ENCODE results near the gene SPIN2B.
"Not testable (repeated sequence)": the region's sequence is repeated elsewhere in the genome, so short reads cannot be mapped to it uniquely, and the experiment has no call there.

SPIN2B gene

DNA sequence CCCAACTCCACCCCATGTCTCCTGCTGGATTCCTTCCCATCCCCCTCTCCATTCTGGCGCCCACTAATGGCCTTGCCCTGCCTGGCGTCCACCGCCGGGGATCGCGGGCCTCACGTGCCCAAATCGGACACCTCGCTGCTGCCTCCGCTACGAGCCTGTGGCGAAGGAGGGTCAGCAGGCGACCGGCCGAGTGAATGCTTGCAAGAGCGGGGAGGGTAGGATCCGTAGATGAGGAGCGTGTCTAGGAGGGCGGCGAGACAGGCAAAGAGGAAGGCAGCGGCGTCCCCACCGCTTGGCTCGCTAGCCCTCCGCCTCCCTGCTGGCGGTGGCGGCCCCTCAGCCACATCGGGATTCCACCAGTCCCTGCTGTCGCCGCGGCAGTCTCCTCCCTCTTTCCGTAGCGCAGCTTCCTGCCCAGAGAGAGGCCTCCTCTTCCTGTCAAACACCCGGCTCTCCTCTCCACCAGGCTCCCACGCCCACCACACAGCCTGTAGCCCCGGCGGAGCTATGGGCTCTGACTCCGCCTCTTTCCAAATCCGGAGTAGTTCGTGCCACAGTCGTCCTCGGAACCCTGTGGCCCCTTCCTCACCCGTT is at the start of gene SPIN2B:
Gene SPIN2B, minus strand, starts transcription at position 387 of the 594 bp plus-strand sequence.
- no peak within 1 kb of the TSS for H2AFZ ChIP-seq (ENCODE audit: low read depth, low read length)
- H3K27me3 ChIP-seq (ENCODE audit: insufficient read depth, low read length) = no peaks in the 10 kb centered on the region
- no peaks in the 10 kb centered on the region for H3K9me3 ChIP-seq (ENCODE audit: low read length)
- H3K36me3 ChIP-seq (ENCODE audit: insufficient read depth, low read length) = peaks cover 9% of the 10 kb centered on the region
- peak within 1 kb of the TSS; percentile 65 for H3K4me3 ChIP-seq (ENCODE audit: low read length)
- no peaks in the 10 kb centered on the region for H3K4me1 ChIP-seq (ENCODE audit: insufficient read depth, low read length)

DNA sequence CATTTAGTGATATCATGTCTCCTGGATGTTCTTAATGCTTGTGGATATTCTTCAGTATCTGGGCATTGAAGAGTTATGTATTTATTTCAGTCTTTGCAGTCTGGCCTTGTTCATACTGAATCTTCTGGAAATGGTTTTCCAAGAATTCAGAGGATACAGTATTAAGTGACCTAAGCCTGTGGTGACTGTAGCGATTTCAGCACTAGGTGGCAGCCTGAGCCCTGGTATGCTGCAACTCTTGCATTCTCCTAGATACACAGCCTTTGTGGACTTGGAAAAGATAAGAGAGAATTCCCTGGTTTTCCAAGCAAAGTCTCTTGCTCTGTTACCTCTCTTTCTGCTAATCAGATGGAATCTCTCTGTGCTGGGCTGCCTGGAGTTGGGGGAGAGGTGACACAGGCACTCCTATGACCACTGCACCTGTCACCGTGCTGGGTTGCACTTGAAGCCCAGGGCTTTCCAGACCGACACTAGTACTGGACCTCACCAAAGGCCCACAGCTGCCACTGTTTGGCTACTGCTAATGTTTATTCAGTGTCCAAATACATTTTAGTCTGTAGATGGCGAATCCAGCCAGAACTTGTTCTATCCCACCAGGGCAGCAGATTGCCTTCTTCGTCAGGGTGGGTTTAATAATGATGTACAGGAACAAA is 35.2 kb upstream of the SPIN2B start:
- H3K9me3 ChIP-seq (ENCODE audit: low read length) = no peaks in the 10 kb centered on the region
- no peak overlapping the region for H3K4me3 ChIP-seq (ENCODE audit: low read length)
- no peaks in the 10 kb centered on the region for H3K4me1 ChIP-seq (ENCODE audit: insufficient read depth, low read length)
- H3K36me3 ChIP-seq (ENCODE audit: insufficient read depth, low read length) = no peaks in the 10 kb centered on the region
- no peak overlapping the region for H2AFZ ChIP-seq (ENCODE audit: low read depth, low read length)
- no peaks in the 10 kb centered on the region for H3K27me3 ChIP-seq (ENCODE audit: insufficient read depth, low read length)

DNA sequence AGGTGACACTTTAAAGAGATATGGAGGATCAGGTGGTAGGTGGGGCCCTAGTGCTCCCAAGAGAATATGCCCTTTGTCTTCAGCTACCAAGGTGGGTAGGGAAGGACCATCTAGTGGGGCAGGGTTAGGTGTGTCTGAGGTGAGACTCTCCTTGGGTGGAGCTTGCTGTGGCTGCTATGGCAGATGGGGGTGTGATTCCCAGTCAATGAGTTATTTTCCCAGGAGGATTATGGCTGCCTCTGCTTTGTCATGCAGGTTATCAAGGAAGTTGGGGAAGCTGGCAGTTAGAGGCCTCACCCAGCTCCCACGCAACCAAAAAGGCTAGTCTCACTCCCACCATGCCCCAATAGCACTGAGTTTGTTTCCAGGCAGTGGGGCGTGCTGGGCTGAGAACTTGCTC is 33.8 kb upstream of the SPIN2B start:
- Histone ChIP-seq H3K27me3 (ENCODE audit: insufficient read depth, low read length) (no peaks in the 10 kb centered on the region), H3K36me3 (ENCODE audit: insufficient read depth, low read length) (no peaks in the 10 kb centered on the region), H3K9me3 (ENCODE audit: low read length) (no peaks in the 10 kb centered on the region), H3K4me3 (ENCODE audit: low read length) (no peak overlapping the region), H2AFZ (ENCODE audit: low read depth, low read length) (no peak overlapping the region), H3K4me1 (ENCODE audit: insufficient read depth, low read length) (no peaks in the 10 kb centered on the region)

DNA sequence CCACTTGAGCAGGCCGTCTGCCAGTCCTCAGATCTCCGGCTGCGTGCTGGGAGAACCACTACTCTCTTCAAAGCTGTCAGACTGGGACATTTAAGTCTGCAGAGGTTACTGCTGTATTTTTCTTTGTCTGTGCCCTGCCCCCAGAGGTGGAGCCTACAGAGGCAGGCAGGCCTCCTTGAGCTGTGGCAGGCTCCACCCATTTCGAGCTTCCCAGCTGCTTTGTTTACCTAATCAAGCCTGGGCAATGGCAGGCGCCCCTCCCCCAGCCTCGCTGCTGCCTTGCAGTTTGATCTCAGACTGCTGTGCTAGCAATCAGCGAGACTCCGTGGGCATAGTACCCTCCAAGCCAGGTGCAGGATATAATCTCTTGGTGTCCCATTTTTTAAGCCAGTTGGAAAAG is 30.9 kb upstream of the SPIN2B start:
- not testable (repeated sequence) for H3K4me3 ChIP-seq (ENCODE audit: low read length); H3K4me1 ChIP-seq (ENCODE audit: insufficient read depth, low read length); H3K9me3 ChIP-seq (ENCODE audit: low read length); H2AFZ ChIP-seq (ENCODE audit: low read depth, low read length); H3K27me3 ChIP-seq (ENCODE audit: insufficient read depth, low read length); H3K36me3 ChIP-seq (ENCODE audit: insufficient read depth, low read length)

GRCh38 chrX:57138674-57139073 is 17.3 kb upstream of the SPIN2B start:
- H2AFZ ChIP-seq (ENCODE audit: low read depth, low read length) = no peak overlapping the region
- H3K4me1 ChIP-seq (ENCODE audit: insufficient read depth, low read length) = no peaks in the 10 kb centered on the region
- H3K27me3 ChIP-seq (ENCODE audit: insufficient read depth, low read length) = no peaks in the 10 kb centered on the region
- H3K9me3 ChIP-seq (ENCODE audit: low read length) = no peaks in the 10 kb centered on the region
- H3K4me3 ChIP-seq (ENCODE audit: low read length) = no peak overlapping the region
- H3K36me3 ChIP-seq (ENCODE audit: insufficient read depth, low read length) = no peaks in the 10 kb centered on the region

DNA sequence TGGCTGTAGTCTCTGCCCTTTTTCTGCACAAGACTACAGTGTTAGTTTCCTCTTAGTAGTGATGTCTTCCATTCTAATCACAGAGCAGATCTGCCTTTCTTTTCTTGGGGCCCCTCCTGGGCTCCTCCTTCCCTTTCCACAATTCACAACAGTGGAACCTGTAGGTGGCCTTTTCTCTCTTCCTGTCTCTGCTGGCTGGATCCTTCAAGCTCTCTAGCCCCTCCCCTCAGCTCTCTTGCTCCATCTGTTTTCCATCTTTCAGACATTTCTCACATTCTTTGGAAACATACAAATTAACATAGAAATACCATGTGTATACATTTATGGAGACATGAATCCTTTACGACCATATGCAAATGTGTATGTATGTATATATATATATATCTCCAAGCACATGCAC is 16.2 kb upstream of the SPIN2B start:
- H3K27me3 ChIP-seq (ENCODE audit: insufficient read depth, low read length) = no peaks in the 10 kb centered on the region
- peak overlapping the region; percentile 45 for H3K4me3 ChIP-seq (ENCODE audit: low read length)

DNA sequence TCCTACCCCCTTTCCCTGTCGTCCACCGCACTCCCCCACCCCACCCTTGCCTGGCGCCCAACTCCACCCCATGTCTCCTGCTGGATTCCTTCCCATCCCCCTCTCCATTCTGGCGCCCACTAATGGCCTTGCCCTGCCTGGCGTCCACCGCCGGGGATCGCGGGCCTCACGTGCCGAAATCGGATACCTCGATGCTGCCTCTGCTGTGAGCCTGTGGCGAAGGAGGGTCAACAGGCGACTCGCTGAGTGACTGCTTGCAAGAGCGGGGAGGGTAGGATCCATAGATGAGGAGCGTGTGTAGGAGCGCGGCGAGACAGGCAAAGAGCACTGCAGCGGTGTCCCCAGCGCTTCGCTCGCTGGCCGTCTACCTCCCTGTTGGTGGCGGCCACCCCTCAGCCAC is 15.7 kb upstream of the SPIN2B start, which contains the start of gene SPIN2A:
Gene SPIN2A, minus strand, starts transcription at position 325 of the 400 bp plus-strand sequence. CDS start 800 bp downstream, outside the sequence.
- H3K36me3 ChIP-seq (ENCODE audit: insufficient read depth, low read length); H3K9me3 ChIP-seq (ENCODE audit: low read length); H3K27me3 ChIP-seq (ENCODE audit: insufficient read depth, low read length); H3K4me1 ChIP-seq (ENCODE audit: insufficient read depth, low read length): not testable (repeated sequence)
- H2AFZ ChIP-seq (ENCODE audit: low read depth, low read length) = peak within 1 kb of the TSS; percentile 62
- peak within 1 kb of the TSS; percentile 45 for H3K4me3 ChIP-seq (ENCODE audit: low read length)

More for the DNA sequence above, 16.2 kb upstream of the SPIN2B start:
- Histone ChIP-seq H3K9me3 (ENCODE audit: low read length) (no peaks in the 10 kb centered on the region), H3K36me3 (ENCODE audit: insufficient read depth, low read length) (no peaks in the 10 kb centered on the region), H3K4me1 (ENCODE audit: insufficient read depth, low read length) (no peaks in the 10 kb centered on the region), H2AFZ (ENCODE audit: low read depth, low read length) (peak overlapping the region; percentile 62)

- not testable (repeated sequence) for H3K27me3 ChIP-seq (ENCODE audit: insufficient read depth, low read length); H3K36me3 ChIP-seq (ENCODE audit: insufficient read depth, low read length); H3K9me3 ChIP-seq (ENCODE audit: low read length); H3K4me3 ChIP-seq (ENCODE audit: low read length); H2AFZ ChIP-seq (ENCODE audit: low read depth, low read length); H3K4me1 ChIP-seq (ENCODE audit: insufficient read depth, low read length)
These were observed 15.2 kb upstream of the SPIN2B start for GRCh38 chrX:57136589-57136988.

DNA sequence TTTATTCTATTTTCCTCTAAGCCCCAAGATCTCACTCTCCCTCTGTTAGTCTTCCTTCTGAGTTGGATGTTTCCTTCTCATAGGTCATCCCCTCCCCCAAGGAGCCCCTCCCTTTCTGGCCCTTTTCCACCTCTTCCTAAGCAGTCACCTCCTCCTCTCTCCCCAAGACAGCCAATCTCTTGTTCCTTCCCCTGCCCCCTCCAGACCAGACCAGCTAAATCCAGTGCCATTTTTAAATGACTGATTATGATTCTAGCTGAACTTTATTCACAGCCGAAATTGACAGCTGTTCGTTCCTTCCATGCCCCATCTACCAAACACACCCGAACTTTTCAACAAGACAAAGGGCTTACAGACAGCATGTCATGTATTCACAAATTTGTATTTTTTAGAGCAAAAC is 13.9 kb upstream of the SPIN2B start:
- H2AFZ ChIP-seq (ENCODE audit: low read depth, low read length) = no peak overlapping the region
- no peaks in the 10 kb centered on the region for H3K36me3 ChIP-seq (ENCODE audit: insufficient read depth, low read length)
- H3K4me1 ChIP-seq (ENCODE audit: insufficient read depth, low read length) = no peaks in the 10 kb centered on the region
- H3K9me3 ChIP-seq (ENCODE audit: low read length) = no peaks in the 10 kb centered on the region
- H3K4me3 ChIP-seq (ENCODE audit: low read length) = no peak overlapping the region
- H3K27me3 ChIP-seq (ENCODE audit: insufficient read depth, low read length) = no peaks in the 10 kb centered on the region

GRCh38 chrX:57134702-57135101 is 13.4 kb upstream of the SPIN2B start:
- no peak overlapping the region for H2AFZ ChIP-seq (ENCODE audit: low read depth, low read length)
- no peaks in the 10 kb centered on the region for H3K4me1 ChIP-seq (ENCODE audit: insufficient read depth, low read length)
- H3K4me3 ChIP-seq (ENCODE audit: low read length) = no peak overlapping the region

GRCh38 chrX:57133706-57134105 is 12.4 kb upstream of the SPIN2B start:
- Histone ChIP-seq H3K27me3 (ENCODE audit: insufficient read depth, low read length) (no peaks in the 10 kb centered on the region), H3K4me1 (ENCODE audit: insufficient read depth, low read length) (no peaks in the 10 kb centered on the region), H3K36me3 (ENCODE audit: insufficient read depth, low read length) (peaks cover 2% of the 10 kb centered on the region), H2AFZ (ENCODE audit: low read depth, low read length) (no peak overlapping the region), H3K9me3 (ENCODE audit: low read length) (no peaks in the 10 kb centered on the region), H3K4me3 (ENCODE audit: low read length) (no peak overlapping the region)

More at GRCh38 chrX:57134702-57135101, 13.4 kb upstream of the SPIN2B start:
- H3K9me3 ChIP-seq (ENCODE audit: low read length) = no peaks in the 10 kb centered on the region
- no peaks in the 10 kb centered on the region for H3K27me3 ChIP-seq (ENCODE audit: insufficient read depth, low read length)
- H3K36me3 ChIP-seq (ENCODE audit: insufficient read depth, low read length) = no peaks in the 10 kb centered on the region

- not testable (repeated sequence) for H3K4me3 ChIP-seq (ENCODE audit: low read length); H3K9me3 ChIP-seq (ENCODE audit: low read length); H3K4me1 ChIP-seq (ENCODE audit: insufficient read depth, low read length); H3K27me3 ChIP-seq (ENCODE audit: insufficient read depth, low read length); H3K36me3 ChIP-seq (ENCODE audit: insufficient read depth, low read length); H2AFZ ChIP-seq (ENCODE audit: low read depth, low read length)
These were observed 11.9 kb upstream of the SPIN2B start for GRCh38 chrX:57133284-57133683.

- no peaks in the 10 kb centered on the region for H3K9me3 ChIP-seq (ENCODE audit: low read length)
- no peak overlapping the region for H3K4me3 ChIP-seq (ENCODE audit: low read length)
- H3K36me3 ChIP-seq (ENCODE audit: insufficient read depth, low read length) = peaks cover 2% of the 10 kb centered on the region
- H3K4me1 ChIP-seq (ENCODE audit: insufficient read depth, low read length) = no peaks in the 10 kb centered on the region
- no peak overlapping the region for H2AFZ ChIP-seq (ENCODE audit: low read depth, low read length)
- no peaks in the 10 kb centered on the region for H3K27me3 ChIP-seq (ENCODE audit: insufficient read depth, low read length)
These were observed 10.7 kb upstream of the SPIN2B start for GRCh38 chrX:57132046-57132445.

DNA sequence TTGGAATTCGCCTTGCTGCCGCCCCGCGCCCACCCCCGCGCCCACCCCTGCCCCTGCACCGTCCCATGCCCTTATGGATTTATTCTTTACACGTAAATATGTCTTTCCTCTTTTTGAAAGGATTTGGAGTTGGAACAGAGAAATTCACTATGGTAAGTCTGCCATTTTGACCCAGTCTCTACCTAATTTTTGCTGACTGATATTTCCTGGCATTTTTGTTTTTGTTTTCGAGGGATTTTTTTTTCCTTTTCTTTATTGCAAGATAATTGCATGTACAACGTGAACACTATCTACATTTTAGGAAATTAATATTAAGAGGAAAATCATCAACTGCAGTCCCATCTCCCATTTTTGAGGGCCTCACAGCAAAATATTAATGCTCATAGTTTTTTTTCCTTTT is 468 bp upstream of the SPIN2B start:
- Histone ChIP-seq H3K4me1 (ENCODE audit: insufficient read depth, low read length) (no peaks in the 10 kb centered on the region), H2AFZ (ENCODE audit: low read depth, low read length) (no peak overlapping the region), H3K36me3 (ENCODE audit: insufficient read depth, low read length) (peaks cover 9% of the 10 kb centered on the region), H3K27me3 (ENCODE audit: insufficient read depth, low read length) (no peaks in the 10 kb centered on the region), H3K4me3 (ENCODE audit: low read length) (peak overlapping the region; percentile 65), H3K9me3 (ENCODE audit: low read length) (no peaks in the 10 kb centered on the region)
